HL-60 (cell line): Measurements from ENCODE around the gene NAA80.
A peak's percentile ranks its signal among the peaks of the same experiment; 100 is the strongest.

ENCODE experiments used
- DNase-seq, 2 experiments: peaks; one replicate each; pipeline ENCODE4 v3.0.0-alpha.2; 2010 to 2020; ENCODE audit warnings: low read depth in 1 of 2, low spot score in 1 of 2
- H3K27ac ChIP-seq: fragments of 250-450 bp; sonication (Bioruptor Pico); replicated peaks from 2 replicates; pipeline ENCODE4 v1.5.1; 2020; ENCODE audit warnings: mild to moderate bottlenecking, moderate library complexity
- H3K27me3 ChIP-seq: fragments of 250-450 bp; sonication (Bioruptor Pico); 2 replicates; pipeline ENCODE4 v1.5.1; 2021; ENCODE audit warnings: mild to moderate bottlenecking, moderate library complexity; ENCODE audit not compliant: insufficient read depth, poor library complexity, severe bottlenecking
- H3K4me3 ChIP-seq: replicated peaks from 2 replicates; pipeline ENCODE4 v1.5.1; 2011; ENCODE audit warnings: mild to moderate bottlenecking, control low read depth, low read length; ENCODE audit not compliant: insufficient read depth
- CTCF ChIP-seq: IDR thresholded peaks from one replicate; pipeline ENCODE4 v1.5.1; 2011; ENCODE audit warnings: low read length, control low read depth, inconsistent platforms; ENCODE audit not compliant: insufficient read depth
- GABPA ChIP-seq: IDR thresholded peaks from 2 replicates; pipeline ENCODE4 v1.6.1; 2012; ENCODE audit warnings: low read depth
- POLR2AphosphoS5 ChIP-seq: IDR thresholded peaks from 2 replicates; pipeline ENCODE4 v1.6.1; 2012; ENCODE audit warnings: low read depth
- SPI1 ChIP-seq: IDR thresholded peaks from 2 replicates; pipeline ENCODE4 v1.6.1; 2012; ENCODE audit warnings: low read depth, mild to moderate bottlenecking, borderline replicate concordance
- TF ChIP-seq, protein P1 (sequence below): IDR thresholded peaks from 2 replicates; pipeline ENCODE4 v1.6.1; 2012; ENCODE audit warnings: low read depth; ENCODE audit not compliant: insufficient replicate concordance

NAA80 gene

DNA sequence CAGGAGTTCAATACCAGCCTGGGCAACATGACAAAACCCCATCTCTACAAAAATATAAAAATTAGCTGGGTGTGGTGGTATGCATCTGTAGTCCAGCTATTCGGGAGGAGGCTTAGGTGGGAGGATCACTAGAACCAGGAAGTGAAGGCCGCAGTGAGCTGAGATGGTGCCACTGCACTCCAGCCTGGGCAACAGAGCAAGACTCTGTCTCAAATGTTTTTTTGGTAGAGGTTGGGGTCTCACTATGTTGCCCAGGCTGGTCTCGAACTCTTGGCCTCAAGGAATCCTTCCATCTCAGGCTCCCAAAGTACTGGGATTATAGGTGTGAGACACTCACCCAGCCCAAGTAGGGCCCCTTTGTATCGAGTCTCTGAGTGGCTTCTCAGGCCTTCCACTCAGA is 5.1 kb downstream of the NAA80 start:
- Histone ChIP-seq H3K4me3 (no peak overlapping the region), H3K27me3 (no peaks in the 10 kb centered on the region), H3K27ac (no peak overlapping the region)
- no peak for DNase-seq
- TF ChIP-seq, protein P1, sequence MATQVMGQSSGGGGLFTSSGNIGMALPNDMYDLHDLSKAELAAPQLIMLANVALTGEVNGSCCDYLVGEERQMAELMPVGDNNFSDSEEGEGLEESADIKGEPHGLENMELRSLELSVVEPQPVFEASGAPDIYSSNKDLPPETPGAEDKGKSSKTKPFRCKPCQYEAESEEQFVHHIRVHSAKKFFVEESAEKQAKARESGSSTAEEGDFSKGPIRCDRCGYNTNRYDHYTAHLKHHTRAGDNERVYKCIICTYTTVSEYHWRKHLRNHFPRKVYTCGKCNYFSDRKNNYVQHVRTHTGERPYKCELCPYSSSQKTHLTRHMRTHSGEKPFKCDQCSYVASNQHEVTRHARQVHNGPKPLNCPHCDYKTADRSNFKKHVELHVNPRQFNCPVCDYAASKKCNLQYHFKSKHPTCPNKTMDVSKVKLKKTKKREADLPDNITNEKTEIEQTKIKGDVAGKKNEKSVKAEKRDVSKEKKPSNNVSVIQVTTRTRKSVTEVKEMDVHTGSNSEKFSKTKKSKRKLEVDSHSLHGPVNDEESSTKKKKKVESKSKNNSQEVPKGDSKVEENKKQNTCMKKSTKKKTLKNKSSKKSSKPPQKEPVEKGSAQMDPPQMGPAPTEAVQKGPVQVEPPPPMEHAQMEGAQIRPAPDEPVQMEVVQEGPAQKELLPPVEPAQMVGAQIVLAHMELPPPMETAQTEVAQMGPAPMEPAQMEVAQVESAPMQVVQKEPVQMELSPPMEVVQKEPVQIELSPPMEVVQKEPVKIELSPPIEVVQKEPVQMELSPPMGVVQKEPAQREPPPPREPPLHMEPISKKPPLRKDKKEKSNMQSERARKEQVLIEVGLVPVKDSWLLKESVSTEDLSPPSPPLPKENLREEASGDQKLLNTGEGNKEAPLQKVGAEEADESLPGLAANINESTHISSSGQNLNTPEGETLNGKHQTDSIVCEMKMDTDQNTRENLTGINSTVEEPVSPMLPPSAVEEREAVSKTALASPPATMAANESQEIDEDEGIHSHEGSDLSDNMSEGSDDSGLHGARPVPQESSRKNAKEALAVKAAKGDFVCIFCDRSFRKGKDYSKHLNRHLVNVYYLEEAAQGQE, result no peak
- no peak for TF ChIP-seq GABPA
- TF ChIP-seq CTCF, result no peak
- TF ChIP-seq SPI1, result no peak
- TF ChIP-seq POLR2AphosphoS5, result no peak

DNA sequence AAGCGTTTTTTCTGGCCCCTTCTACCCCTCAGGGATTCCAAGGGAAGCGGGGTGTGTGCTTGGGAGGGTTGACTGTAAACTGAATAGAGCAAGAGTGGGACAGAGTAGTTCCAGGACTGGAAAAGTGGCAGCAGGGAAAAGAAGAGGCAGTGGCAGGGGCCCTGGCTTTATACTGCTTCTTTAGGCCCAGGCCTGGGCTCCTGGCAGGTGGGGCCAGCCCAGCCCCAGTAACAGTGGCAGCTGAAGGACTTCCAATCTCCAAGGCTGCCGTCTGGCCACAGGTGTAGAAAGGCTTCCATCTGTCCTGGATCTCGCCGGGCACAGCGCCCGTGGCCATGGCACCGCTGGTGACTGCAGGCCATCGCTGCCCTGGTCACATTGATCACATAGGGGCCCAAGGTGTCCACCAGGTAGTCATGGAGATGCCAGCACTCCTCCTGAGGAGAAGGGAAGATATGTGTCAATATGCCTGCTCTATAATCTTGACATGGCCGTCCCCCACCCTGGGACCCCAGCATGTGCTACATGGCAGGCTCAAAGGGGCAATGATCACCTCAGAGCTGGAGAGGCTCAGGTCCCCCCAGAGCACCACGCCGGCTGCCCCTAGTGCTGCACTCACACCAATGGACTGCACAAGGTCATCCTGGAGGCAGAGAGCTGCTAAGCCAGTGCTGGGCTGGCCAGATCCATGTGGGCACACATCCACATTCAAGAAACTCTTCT is 6.0 kb downstream of the NAA80 start:
- DNase-seq, result no peak
- TF ChIP-seq GABPA (no peak), CTCF (no peak), SPI1 (no peak), POLR2AphosphoS5 (no peak)
- TF ChIP-seq, protein P1, result no peak
- no peak overlapping the region; the same call in 1 of the 2 replicates for H3K4me3 ChIP-seq
- peak overlapping the region; percentile 85 for H3K27ac ChIP-seq
- H3K27me3 ChIP-seq, result no peaks in the 10 kb centered on the region

GRCh38 chr3:50292159-50293078 is 6.8 kb downstream of the NAA80 start, which contains the start of gene IFRD2:
Gene IFRD2, minus strand, starts transcription at chr3:50292429. Its CDS starts 155 bp downstream, at chr3:50292274.
- peak within 1 kb of the TSS; percentile 85 for H3K27ac ChIP-seq
- H3K27me3 ChIP-seq, result no peaks in the 10 kb centered on the region
- peak; percentile 98 for DNase-seq
- H3K4me3 ChIP-seq, result peak within 1 kb of the TSS; percentile 92
- no peak for TF ChIP-seq SPI1
- TF ChIP-seq CTCF, result no peak
- TF ChIP-seq, protein P1, result peak; percentile 22
- TF ChIP-seq POLR2AphosphoS5, result peak; percentile 88
- peak; percentile 52; the same call in 1 of the 2 replicates for TF ChIP-seq GABPA
